ENCODE data around the gene HID1.

The HID1 gene

DNA sequence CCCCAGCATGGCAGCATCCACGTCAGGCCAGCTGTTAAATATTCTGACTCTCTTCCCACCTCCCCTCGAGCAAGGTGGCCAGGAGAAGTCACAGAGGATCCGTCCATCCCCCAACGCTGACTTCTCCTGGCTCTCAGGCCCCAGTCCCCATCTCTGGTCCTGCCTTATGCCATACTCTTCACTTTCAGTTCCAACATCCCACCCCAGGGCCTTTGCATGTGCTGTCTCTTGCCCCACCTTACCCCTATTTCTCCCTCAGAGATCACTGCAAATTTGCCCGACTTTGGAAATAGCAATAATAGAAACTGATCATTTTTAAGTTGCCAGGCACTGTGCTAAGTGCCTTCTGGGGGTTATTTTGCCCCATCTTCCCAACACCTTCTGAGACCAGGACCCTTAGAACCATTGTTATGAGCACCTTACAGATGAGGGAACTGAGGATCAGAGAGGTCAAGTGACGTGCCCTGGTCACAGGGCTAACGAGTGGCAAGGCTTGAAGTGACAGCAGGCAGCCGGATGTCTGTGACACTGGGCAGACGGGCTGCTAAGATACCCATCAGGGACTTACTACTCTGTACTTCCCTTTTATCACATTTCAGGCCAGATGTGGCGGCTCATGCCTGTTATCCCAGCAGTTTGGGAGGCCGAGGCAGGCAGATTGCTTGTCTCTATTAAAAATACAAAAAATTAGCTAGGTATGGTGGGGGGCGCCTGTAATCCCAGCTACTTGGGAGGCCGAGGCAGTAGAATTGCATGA lies 17.7 kb downstream of the HID1 start:
- DNase-seq (ENCODE audit: low spot score) = no peak
- H3K27me3 Mint-ChIP-seq (ENCODE audit: low read depth) = peaks cover 1% of the 10 kb centered on the region
- H3K4me1 Mint-ChIP-seq (ENCODE audit: low read depth) = no peaks in the 10 kb centered on the region
- no peak overlapping the region for H3K27ac Mint-ChIP-seq
- no peaks in the 10 kb centered on the region for H3K36me3 Mint-ChIP-seq (ENCODE audit: low read depth)
- no peak overlapping the region for H3K4me3 Mint-ChIP-seq
- H3K9me3 Mint-ChIP-seq = no peaks in the 10 kb centered on the region

DNA sequence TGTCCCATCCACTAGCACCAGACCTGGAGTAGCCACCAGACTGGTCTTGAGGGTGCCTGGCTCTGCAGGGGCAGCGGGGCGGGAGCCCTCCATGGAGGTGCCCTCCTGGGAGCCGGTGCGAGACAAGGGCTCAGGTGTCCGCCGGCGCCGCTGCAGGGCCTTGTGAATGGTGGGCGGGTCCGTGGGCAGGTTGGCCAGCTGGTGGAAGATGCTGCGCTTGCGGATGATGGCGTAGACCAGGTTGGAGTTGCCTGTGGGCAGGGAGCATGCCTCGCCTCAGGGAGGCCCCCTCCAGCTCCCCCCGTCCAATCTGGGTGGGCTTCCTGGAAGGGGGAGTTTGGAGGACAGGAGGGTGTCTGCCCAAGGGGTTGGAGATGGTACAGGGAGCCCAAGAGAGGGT lies 18.4 kb downstream of the HID1 start:
- Mint-ChIP-seq H3K27ac (no peak overlapping the region), H3K27me3 (ENCODE audit: low read depth) (peaks cover 1% of the 10 kb centered on the region), H3K36me3 (ENCODE audit: low read depth) (no peaks in the 10 kb centered on the region), H3K9me3 (no peaks in the 10 kb centered on the region), H3K4me1 (ENCODE audit: low read depth) (no peaks in the 10 kb centered on the region), H3K4me3 (no peak overlapping the region)
- DNase-seq (ENCODE audit: low spot score) = no peak

DNA sequence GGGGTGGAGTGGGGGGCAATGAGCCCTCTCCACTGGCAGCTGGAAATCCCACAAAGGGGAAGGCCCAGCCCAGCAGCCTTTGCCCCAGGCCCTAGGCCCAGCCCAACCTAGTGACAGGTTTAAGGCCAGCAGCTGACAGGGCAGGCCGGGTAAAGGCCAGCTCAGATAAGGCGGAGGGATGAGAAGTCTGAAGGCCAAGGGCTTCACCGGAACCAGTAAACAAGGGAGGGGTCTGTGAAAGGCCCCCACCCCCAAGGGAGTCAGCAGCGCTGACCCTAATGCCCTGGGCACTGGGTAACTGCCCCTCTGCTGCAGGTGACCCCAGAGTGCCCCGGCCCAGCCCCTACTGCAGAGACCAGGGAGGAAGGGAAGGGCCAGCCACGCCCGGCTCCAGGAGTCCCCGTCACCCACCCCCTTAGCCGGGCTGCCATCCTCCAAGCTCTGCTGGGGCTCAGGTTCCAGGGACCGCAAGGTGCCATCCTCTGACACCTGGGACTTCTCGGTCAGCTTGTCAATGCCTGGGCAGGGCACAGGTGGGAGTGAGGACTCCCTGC lies 19.3 kb downstream of the HID1 start:
- Mint-ChIP-seq H3K27ac (no peak overlapping the region), H3K36me3 (ENCODE audit: low read depth) (no peaks in the 10 kb centered on the region), H3K4me1 (ENCODE audit: low read depth) (no peaks in the 10 kb centered on the region), H3K27me3 (ENCODE audit: low read depth) (peaks cover 1% of the 10 kb centered on the region), H3K9me3 (no peaks in the 10 kb centered on the region), H3K4me3 (no peak overlapping the region)
- DNase-seq (ENCODE audit: low spot score) = no peak

DNA sequence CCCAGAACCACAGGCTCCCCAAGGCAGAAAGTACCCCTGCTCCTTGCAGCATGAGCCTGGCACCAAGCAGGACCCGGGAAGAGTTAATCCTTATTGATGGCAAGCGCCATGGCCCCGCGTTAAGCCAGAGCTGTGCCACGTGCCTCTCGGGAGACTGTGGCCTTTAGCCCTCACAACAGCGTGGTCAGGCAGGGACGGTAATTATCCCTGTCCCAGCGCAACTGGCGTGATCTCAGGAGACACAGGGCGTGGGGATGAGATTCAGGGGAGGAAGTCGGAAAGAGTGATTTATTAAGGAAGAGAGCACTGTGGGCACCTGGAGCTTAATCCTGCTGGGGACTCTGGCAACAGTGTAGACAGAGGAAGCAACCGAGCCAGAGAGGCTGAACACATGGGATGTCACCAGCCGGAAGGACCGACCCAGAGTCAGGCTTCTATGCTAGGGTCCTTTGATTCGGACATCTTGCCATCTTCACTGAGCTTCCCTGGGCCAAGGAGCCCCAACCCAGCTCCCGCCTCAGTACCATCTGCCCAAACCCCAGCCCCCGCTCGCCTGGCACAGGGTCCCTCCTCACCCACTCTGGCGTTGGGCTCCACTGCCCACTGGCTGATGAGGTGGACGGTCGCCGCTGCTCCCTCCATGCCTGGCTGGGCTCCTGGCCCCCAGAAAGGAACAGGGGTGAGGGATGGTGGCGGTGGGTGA lies 20.0 kb downstream of the HID1 start:
- Mint-ChIP-seq H3K4me3 (no peak overlapping the region), H3K4me1 (ENCODE audit: low read depth) (no peaks in the 10 kb centered on the region), H3K36me3 (ENCODE audit: low read depth) (no peaks in the 10 kb centered on the region), H3K27me3 (ENCODE audit: low read depth) (no peaks in the 10 kb centered on the region), H3K9me3 (no peaks in the 10 kb centered on the region), H3K27ac (no peak overlapping the region)
- no peak for DNase-seq (ENCODE audit: low spot score)

DNA sequence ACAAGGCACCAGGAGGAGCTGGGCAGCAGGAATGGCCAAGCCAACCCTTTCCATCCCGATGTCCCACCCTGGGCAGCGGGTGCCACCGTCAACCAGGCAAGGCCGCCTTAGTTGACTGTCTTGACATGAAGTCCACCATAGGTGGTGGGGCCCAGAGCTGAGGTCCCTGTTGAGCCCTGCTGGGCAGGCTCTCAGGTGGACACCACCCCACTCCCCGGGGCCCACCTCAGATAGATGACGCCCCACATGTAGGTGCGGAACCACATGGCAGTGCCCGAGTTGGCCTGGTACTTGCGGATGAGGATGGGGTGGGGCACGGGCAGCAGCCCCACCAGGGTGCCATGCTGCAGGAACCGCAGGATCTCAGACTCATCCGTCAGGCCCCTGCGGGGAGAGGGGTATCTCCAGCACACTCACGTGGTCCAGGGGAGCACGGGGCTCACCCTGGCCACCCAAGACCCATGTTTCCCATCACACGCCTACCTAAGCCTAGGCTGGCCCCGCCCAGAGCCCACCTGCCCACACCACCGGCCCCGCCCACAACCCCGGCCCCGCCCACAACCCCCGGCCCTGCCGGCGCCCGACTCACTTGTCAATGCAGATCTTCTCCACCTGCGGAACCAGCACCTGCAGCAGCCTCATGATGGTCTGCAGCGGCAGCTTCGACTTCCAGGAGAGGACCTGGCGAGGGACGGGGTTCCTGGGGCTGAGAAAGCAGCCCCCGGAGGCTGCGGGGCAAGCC lies 20.7 kb downstream of the HID1 start:
- Mint-ChIP-seq H3K27me3 (ENCODE audit: low read depth) (no peaks in the 10 kb centered on the region), H3K9me3 (no peaks in the 10 kb centered on the region), H3K36me3 (ENCODE audit: low read depth) (no peaks in the 10 kb centered on the region), H3K27ac (no peak overlapping the region), H3K4me3 (no peak overlapping the region), H3K4me1 (ENCODE audit: low read depth) (no peaks in the 10 kb centered on the region)
- no peak for DNase-seq (ENCODE audit: low spot score)

DNA sequence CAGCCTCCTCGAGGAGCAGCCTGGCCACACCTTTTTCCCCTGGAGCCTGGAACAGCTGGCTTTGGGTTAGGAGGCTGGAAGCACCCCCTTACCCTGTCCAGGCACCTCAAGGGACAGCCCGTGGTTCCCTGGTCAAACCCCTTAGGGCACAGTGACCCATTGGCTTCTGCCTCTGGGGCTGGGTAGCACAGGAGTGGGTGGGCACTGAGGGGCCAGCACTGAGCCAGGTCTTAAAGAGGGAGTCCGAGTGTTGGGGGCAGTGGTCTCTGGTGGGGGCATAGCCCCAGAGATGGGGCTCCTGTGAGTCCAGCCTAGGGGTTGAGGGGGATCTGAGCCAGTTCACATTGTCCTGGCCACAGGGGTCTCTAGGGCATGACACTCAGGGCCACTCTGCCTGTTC lies 21.5 kb downstream of the HID1 start:
- Mint-ChIP-seq H3K4me3 (no peak overlapping the region), H3K27me3 (ENCODE audit: low read depth) (no peaks in the 10 kb centered on the region), H3K27ac (no peak overlapping the region), H3K9me3 (no peaks in the 10 kb centered on the region), H3K4me1 (ENCODE audit: low read depth) (no peaks in the 10 kb centered on the region), H3K36me3 (ENCODE audit: low read depth) (no peaks in the 10 kb centered on the region)
- no peak for DNase-seq (ENCODE audit: low spot score)

DNA sequence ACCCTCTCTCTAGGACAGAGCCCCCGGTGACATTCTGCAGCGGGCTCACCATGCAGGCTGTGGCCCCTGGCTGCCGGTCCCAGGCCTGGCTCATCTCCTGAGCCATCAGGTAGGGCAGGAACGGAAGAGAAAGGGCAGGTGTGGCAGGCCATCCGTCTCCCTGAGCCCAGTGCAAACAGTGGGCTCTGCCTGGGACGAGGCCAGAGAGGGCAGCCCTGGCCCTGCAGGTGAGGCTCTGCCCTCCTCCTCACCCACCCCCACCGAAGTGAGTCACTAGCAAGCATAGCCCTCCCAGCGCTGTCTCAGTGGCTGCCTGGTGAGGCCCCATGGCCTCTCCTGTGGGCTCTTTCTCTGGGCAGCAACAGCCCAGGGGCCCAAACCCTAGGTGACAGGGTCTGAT lies 22.4 kb downstream of the HID1 start:
- Mint-ChIP-seq H3K36me3 (ENCODE audit: low read depth) (no peaks in the 10 kb centered on the region), H3K27ac (no peak overlapping the region), H3K9me3 (no peaks in the 10 kb centered on the region), H3K4me3 (no peak overlapping the region), H3K27me3 (ENCODE audit: low read depth) (peaks cover 5% of the 10 kb centered on the region), H3K4me1 (ENCODE audit: low read depth) (no peaks in the 10 kb centered on the region)
- no peak for DNase-seq (ENCODE audit: low spot score)

DNA sequence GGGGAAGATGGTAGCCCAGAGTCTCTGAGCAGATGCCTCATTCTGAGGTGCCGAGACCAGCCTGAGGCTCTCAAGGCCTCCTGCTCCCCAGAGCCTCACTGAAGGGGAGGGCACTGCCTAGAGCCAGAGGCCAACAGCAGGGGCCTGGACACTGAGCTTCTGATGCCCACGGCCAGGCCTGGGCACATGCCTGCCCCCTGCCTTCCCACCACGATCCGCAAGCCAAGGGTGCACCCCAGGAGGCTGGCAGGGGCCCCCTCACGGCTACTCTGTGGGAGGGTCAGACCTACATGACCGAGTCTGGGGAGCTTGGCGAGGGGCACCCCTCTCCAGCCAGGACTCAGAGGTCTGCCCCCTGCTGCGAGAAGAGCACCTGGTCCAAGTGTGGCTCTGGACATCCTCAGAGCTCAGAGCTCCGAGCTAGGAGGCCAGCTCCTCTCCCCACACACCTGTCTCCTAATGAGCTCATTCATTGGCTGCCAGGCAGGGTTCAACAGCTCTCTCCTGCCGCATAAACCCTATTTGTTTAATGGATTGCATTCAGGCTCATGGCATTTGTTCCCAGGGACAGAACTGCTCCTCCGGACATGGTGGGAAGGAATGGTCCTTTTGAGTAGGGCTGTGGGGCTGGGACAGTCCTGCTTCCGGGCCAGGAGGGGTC lies 23.0 kb downstream of the HID1 start:
- Mint-ChIP-seq H3K9me3 (no peaks in the 10 kb centered on the region), H3K27me3 (ENCODE audit: low read depth) (peaks cover 6% of the 10 kb centered on the region), H3K36me3 (ENCODE audit: low read depth) (no peaks in the 10 kb centered on the region), H3K27ac (no peak overlapping the region), H3K4me3 (no peak overlapping the region), H3K4me1 (ENCODE audit: low read depth) (no peaks in the 10 kb centered on the region)
- no peak for DNase-seq (ENCODE audit: low spot score)

DNA sequence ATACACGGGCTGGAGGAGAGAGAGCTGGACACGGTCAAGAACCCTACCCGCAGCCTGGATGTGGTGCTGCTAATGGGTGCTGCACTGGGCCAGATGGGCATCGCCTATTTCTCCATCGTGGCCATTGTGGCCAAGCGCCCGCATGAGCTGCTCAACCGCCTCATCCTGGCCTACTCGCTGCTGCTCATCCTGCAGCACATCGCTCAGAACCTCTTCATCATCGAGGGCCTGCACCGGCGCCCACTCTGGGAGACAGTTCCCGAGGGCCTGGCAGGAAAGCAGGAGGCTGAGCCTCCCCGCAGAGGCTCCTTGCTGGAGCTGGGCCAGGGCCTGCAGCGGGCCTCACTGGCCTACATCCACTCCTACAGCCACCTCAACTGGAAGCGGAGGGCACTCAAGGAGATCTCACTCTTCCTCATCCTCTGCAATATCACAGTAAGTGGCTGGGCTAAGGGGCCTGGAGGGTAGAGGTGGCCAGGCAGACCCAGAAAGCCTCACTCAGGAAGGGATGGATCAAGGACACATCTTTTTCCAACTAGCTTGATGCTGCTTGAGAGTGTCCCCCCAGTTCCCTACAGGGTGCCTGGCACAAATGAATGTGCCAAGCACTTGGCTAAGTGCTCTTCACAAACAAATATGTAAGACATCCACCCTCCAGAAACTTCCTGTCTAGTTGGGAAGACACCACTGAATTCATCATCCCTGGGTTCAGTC lies 25.4 kb downstream of the HID1 start:
- Mint-ChIP-seq H3K27ac (no peak overlapping the region), H3K27me3 (ENCODE audit: low read depth) (peaks cover 9% of the 10 kb centered on the region), H3K9me3 (no peaks in the 10 kb centered on the region), H3K36me3 (ENCODE audit: low read depth) (no peaks in the 10 kb centered on the region), H3K4me1 (ENCODE audit: low read depth) (no peaks in the 10 kb centered on the region), H3K4me3 (no peak overlapping the region)
- no peak for DNase-seq (ENCODE audit: low spot score)

DNA sequence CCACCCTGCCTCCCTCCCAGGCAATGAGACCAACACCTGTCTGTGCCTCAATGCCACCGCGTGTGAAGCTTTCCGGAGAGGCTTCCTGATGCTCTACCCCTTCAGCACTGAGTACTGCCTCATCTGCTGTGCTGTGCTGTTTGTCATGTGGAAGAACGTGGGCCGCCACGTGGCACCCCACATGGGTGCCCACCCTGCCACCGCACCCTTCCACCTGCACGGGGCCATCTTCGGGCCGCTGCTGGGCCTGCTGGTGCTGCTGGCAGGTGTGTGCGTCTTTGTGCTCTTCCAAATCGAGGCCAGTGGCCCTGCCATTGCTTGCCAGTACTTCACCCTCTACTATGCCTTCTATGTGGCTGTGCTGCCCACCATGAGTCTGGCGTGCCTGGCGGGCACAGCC lies 25.9 kb downstream of the HID1 start:
- H3K27ac Mint-ChIP-seq = no peak overlapping the region
- H3K9me3 Mint-ChIP-seq = no peaks in the 10 kb centered on the region
- DNase-seq (ENCODE audit: low spot score) = no peak
- H3K27me3 Mint-ChIP-seq (ENCODE audit: low read depth) = peaks cover 9% of the 10 kb centered on the region
- H3K4me3 Mint-ChIP-seq = no peak overlapping the region
- no peaks in the 10 kb centered on the region for H3K4me1 Mint-ChIP-seq (ENCODE audit: low read depth)
- no peaks in the 10 kb centered on the region for H3K36me3 Mint-ChIP-seq (ENCODE audit: low read depth)

DNA sequence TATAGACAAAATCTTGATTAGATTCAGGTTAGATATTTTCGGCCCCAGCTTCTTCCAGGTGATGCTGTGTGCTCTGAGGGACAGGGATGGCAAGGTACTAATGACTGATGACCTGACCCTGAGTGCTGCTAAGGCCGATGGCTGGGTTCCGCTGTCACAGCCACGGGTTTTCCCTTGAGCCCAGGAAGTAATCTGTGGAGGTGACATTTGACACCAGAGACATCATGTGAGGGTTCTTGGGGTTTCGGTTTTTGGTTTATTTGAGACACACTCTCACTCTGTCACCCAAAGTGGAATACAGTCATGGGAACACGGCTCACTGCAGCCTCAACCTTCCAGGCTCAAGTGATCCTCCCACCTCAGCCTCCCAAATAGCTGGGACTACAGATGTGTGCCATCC lies 27.0 kb downstream of the HID1 start:
- Mint-ChIP-seq H3K36me3 (ENCODE audit: low read depth) (no peaks in the 10 kb centered on the region), H3K4me1 (ENCODE audit: low read depth) (no peaks in the 10 kb centered on the region), H3K4me3 (no peak overlapping the region), H3K27ac (no peak overlapping the region), H3K9me3 (no peaks in the 10 kb centered on the region), H3K27me3 (ENCODE audit: low read depth) (peaks cover 9% of the 10 kb centered on the region)
- no peak for DNase-seq (ENCODE audit: low spot score)

DNA sequence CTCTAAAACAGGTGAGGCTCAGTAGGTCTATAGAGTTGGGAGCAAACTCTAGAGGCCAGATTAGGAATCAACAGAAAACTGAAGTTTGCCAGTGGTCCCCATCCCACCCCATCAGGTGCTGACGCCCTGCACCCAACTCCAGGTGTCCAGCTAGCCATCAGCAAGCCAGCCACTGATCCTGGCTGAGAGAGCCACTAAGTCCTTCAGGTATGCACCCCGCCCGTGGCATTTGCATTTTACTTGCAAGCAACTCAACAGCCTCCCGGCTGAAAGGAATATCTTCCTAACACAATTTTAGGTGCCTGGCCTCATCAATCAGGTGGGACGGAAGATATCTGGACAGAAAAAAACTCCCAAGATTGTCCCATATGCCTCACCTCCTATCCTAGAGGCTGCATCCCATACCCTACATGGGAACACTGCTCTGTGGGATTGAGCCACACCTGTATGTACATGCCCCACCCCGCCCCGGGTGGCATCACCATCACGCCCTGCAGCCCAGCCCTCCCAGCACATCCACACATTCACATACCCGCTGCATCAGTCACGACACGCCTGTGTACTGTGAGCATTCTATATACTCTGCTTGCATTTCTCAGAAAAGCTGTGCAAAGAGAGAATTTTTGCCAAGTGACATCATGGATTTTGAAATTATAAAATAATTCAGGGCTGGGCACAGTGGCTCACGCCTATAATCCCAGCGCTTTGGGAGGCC lies 28.6 kb downstream of the HID1 start:
- Mint-ChIP-seq H3K27ac (no peak overlapping the region), H3K4me3 (no peak overlapping the region), H3K9me3 (no peaks in the 10 kb centered on the region), H3K4me1 (ENCODE audit: low read depth) (peaks cover 1% of the 10 kb centered on the region), H3K27me3 (ENCODE audit: low read depth) (peaks cover 12% of the 10 kb centered on the region), H3K36me3 (ENCODE audit: low read depth) (no peaks in the 10 kb centered on the region)
- DNase-seq (ENCODE audit: low spot score) = no peak
